ENCODE results near the gene UBE2S.
A peak's percentile ranks its signal among the peaks of the same experiment; 100 is the strongest.

Gene UBE2S

GRCh38 chr19:55446060-55446459 lies 38.5 kb upstream of the UBE2S start:
- Histone ChIP-seq H3K9me3 (ENCODE audit: insufficient read depth, low read length, severe bottlenecking) (no peaks in the 10 kb centered on the region), H3K79me2 (ENCODE audit: insufficient read depth, low read length) (no peaks in the 10 kb centered on the region), H3K27me3 (ENCODE audit: insufficient read depth, low read length, poor library complexity) (peaks cover 38% of the 10 kb centered on the region), H3K36me3 (ENCODE audit: insufficient read depth, low read length) (no peaks in the 10 kb centered on the region), H3K4me3 (ENCODE audit: low read depth in 1 of 2, low read length in 2 of 2) (no peak overlapping the region), H3K4me2 (ENCODE audit: insufficient read depth, low read length) (no peak overlapping the region), H4K20me1 (ENCODE audit: insufficient read depth, low read length) (peaks cover 14% of the 10 kb centered on the region; the same call in 1 of the 2 replicates), H3K4me1 (ENCODE audit: insufficient read depth, low read length) (peaks cover 12% of the 10 kb centered on the region), H3K27ac (ENCODE audit: low read length) (no peak overlapping the region), H2AFZ (ENCODE audit: low read depth, low read length) (no peak overlapping the region), H3K9ac (ENCODE audit: low read depth, low read length) (no peak overlapping the region)
- TF ChIP-seq EZH2 (IDR thresholded peaks at IDR 0.05; ENCODE audit: borderline replicate concordance, low read depth, low read length, severe bottlenecking) (no peak), CTCF (IDR thresholded peaks at IDR 0.05; ENCODE audit: borderline replicate concordance, extremely low read depth, low read length, poor library complexity, severe bottlenecking) (no peak)
- no peak for ATAC-seq (ENCODE audit: insufficient read depth, low read depth)
- DNase-seq = no peak

- Histone ChIP-seq H3K4me1 (ENCODE audit: insufficient read depth, low read length) (peaks cover 12% of the 10 kb centered on the region), H3K36me3 (ENCODE audit: insufficient read depth, low read length) (no peaks in the 10 kb centered on the region), H4K20me1 (ENCODE audit: insufficient read depth, low read length) (peaks cover 19% of the 10 kb centered on the region), H3K4me3 (ENCODE audit: low read depth in 1 of 2, low read length in 2 of 2) (no peak overlapping the region), H3K27ac (ENCODE audit: low read length) (no peak overlapping the region), H3K9me3 (ENCODE audit: insufficient read depth, low read length, severe bottlenecking) (no peaks in the 10 kb centered on the region), H3K9ac (ENCODE audit: low read depth, low read length) (no peak overlapping the region), H3K79me2 (ENCODE audit: insufficient read depth, low read length) (no peaks in the 10 kb centered on the region), H2AFZ (ENCODE audit: low read depth, low read length) (no peak overlapping the region), H3K4me2 (ENCODE audit: insufficient read depth, low read length) (no peak overlapping the region), H3K27me3 (ENCODE audit: insufficient read depth, low read length, poor library complexity) (peaks cover 32% of the 10 kb centered on the region)
- DNase-seq = no peak
- TF ChIP-seq EZH2 (IDR thresholded peaks at IDR 0.05; ENCODE audit: borderline replicate concordance, low read depth, low read length, severe bottlenecking) = no peak
- no peak for TF ChIP-seq CTCF (IDR thresholded peaks at IDR 0.05; ENCODE audit: borderline replicate concordance, extremely low read depth, low read length, poor library complexity, severe bottlenecking)
- no peak for ATAC-seq (ENCODE audit: insufficient read depth, low read depth)
Observed at GRCh38 chr19:55444646-55445045, 37.1 kb upstream of the UBE2S start.

- H3K27ac ChIP-seq (ENCODE audit: low read length) = no peak overlapping the region
- H3K9me3 ChIP-seq (ENCODE audit: insufficient read depth, low read length, severe bottlenecking) = no peaks in the 10 kb centered on the region
- H3K4me2 ChIP-seq (ENCODE audit: insufficient read depth, low read length) = peak overlapping the region; percentile 51
- H3K4me3 ChIP-seq (ENCODE audit: low read depth in 1 of 2, low read length in 2 of 2) = no peak overlapping the region
- H4K20me1 ChIP-seq (ENCODE audit: insufficient read depth, low read length) = peaks cover 22% of the 10 kb centered on the region
- peaks cover 32% of the 10 kb centered on the region for H3K27me3 ChIP-seq (ENCODE audit: insufficient read depth, low read length, poor library complexity)
- DNase-seq (no peak), ATAC-seq (ENCODE audit: insufficient read depth, low read depth) (0 out of 3 replicates have a peak, but pooled peaks have one; percentile 30)
- no peaks in the 10 kb centered on the region for H3K36me3 ChIP-seq (ENCODE audit: insufficient read depth, low read length)
- TF ChIP-seq EZH2 (IDR thresholded peaks at IDR 0.05; ENCODE audit: borderline replicate concordance, low read depth, low read length, severe bottlenecking) = no peak
- no peak for TF ChIP-seq CTCF (IDR thresholded peaks at IDR 0.05; ENCODE audit: borderline replicate concordance, extremely low read depth, low read length, poor library complexity, severe bottlenecking)
- no peak overlapping the region for H2AFZ ChIP-seq (ENCODE audit: low read depth, low read length)
- H3K4me1 ChIP-seq (ENCODE audit: insufficient read depth, low read length) = peaks cover 12% of the 10 kb centered on the region
- H3K9ac ChIP-seq (ENCODE audit: low read depth, low read length) = no peak overlapping the region
- H3K79me2 ChIP-seq (ENCODE audit: insufficient read depth, low read length) = no peaks in the 10 kb centered on the region
Observed at GRCh38 chr19:55443824-55444480, 36.4 kb upstream of the UBE2S start.

All from DND-41 (cell line).